Measurements from ENCODE around the gene PACS1.

GRCh38 chr11:66261578-66261977, 191.5 kb downstream of the PACS1 start:
- TF ChIP-seq CTCF (conservative IDR thresholded peaks at IDR 0.05; ENCODE audit: low read length) = no peak
- TF ChIP-seq EZH2phosphoT487 (IDR thresholded peaks at IDR 0.05; ENCODE audit: borderline replicate concordance) = no peak
